NOMO-1 (cell line): ENCODE results near the gene UFM1.
"Not testable (repeated sequence)": the region's sequence is repeated elsewhere in the genome, so short reads cannot be mapped to it uniquely, and the experiment has no call there.

Source experiments
- DNase-seq, 2 experiments: peaks; one replicate each; lab custom pipeline; 2025; ENCODE audit not compliant: unreplicated experiment in 2 of 2; lab: John Stamatoyannopoulos, UW

UFM1 gene

GRCh38 chr13:38363746-38364145 is 14.1 kb downstream of the UFM1 start:
- not testable (repeated sequence) for DNase-seq

GRCh38 chr13:38365661-38366060 is 16.0 kb downstream of the UFM1 start:
- no peak for DNase-seq

GRCh38 chr13:38366954-38367645 is 17.4 kb downstream of the UFM1 start:
- DNase-seq = no peak

GRCh38 chr13:38369058-38369457 is 19.4 kb downstream of the UFM1 start:
- DNase-seq = no peak

GRCh38 chr13:38370096-38370495 is 20.4 kb downstream of the UFM1 start:
- not testable (repeated sequence) for DNase-seq

- DNase-seq = no peak
Observed at GRCh38 chr13:38372820-38373383, 23.3 kb downstream of the UFM1 start.

- DNase-seq = no peak
Observed at GRCh38 chr13:38376546-38376945, 26.9 kb downstream of the UFM1 start.

- no peak for DNase-seq
Observed at GRCh38 chr13:38381890-38382289, 32.2 kb downstream of the UFM1 start.

GRCh38 chr13:38382946-38383345 is 33.3 kb downstream of the UFM1 start:
- no peak for DNase-seq

GRCh38 chr13:38384171-38384570 is 34.5 kb downstream of the UFM1 start:
- DNase-seq = no peak

GRCh38 chr13:38385153-38385891 is 35.7 kb downstream of the UFM1 start:
- no peak for DNase-seq

- DNase-seq = no peak
Observed at GRCh38 chr13:38386421-38386820, 36.8 kb downstream of the UFM1 start.

- no peak for DNase-seq
Observed at GRCh38 chr13:38391341-38391740, 41.7 kb downstream of the UFM1 start.

GRCh38 chr13:38394777-38395496 is 45.3 kb downstream of the UFM1 start:
- DNase-seq = no peak

GRCh38 chr13:38395497-38395788 is 45.8 kb downstream of the UFM1 start:
- no peak for DNase-seq

- peak; percentile 14 to 62 for DNase-seq
Observed at GRCh38 chr13:38398711-38399493, 49.3 kb downstream of the UFM1 start.

GRCh38 chr13:38399535-38399934 is 49.9 kb downstream of the UFM1 start:
- no peak for DNase-seq

- no peak for DNase-seq
Observed at GRCh38 chr13:38401276-38401675, 51.6 kb downstream of the UFM1 start.

GRCh38 chr13:38405216-38405615 is 55.6 kb downstream of the UFM1 start:
- no peak for DNase-seq

- DNase-seq = no peak
Observed at GRCh38 chr13:38409771-38410170, 60.1 kb downstream of the UFM1 start.

- DNase-seq = no peak
Observed at GRCh38 chr13:38412266-38412665, 62.6 kb downstream of the UFM1 start.
